ENCODE results near the gene TRIM4. TPM values are rescaled to one million over a fixed set of nuclear protein-coding genes. Genes with fewer than 3 reads are reported as not detected.

The TRIM4 gene
- total RNA-seq, 2 donors from 2014 or later: 31.9 to 41.9 TPM

DNA sequence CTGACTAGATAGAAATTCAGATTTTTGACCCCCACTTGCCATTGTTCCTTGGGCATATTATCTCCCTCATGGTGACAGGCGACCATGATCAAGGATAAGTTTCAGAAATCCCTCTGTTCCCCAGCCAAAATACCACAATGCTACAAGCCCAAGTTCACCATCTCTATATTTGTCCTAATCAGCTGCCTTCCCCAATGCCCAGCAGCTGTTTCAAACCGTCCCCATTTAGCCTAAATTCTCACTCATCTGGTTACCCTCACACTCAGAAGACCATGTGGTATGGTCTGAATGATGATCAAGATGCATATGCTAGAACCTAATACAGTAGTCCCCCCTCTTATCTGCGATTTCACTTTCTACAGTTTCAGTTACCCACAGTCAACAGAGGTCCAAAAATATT is 11.0 kb upstream of the TRIM4 start:
- Histone ChIP-seq H3K36me3 (replicated peaks in 1 of 2; ENCODE audit: insufficient read depth in 1 of 2, low read depth in 2 of 2) (no peaks in the 10 kb centered on the region), H3K27ac (no peak overlapping the region), H3K4me1 (peaks cover 4% of the 10 kb centered on the region), H3K9me3 (no peaks in the 10 kb centered on the region), H3K27me3 (no peaks in the 10 kb centered on the region), H3K4me3 (no peak overlapping the region)
- ATAC-seq (no peak), DNase-seq (no peak)
- no peak for TF ChIP-seq POLR2A (IDR thresholded peaks at IDR 0.05)
- TF ChIP-seq, protein P1, sequence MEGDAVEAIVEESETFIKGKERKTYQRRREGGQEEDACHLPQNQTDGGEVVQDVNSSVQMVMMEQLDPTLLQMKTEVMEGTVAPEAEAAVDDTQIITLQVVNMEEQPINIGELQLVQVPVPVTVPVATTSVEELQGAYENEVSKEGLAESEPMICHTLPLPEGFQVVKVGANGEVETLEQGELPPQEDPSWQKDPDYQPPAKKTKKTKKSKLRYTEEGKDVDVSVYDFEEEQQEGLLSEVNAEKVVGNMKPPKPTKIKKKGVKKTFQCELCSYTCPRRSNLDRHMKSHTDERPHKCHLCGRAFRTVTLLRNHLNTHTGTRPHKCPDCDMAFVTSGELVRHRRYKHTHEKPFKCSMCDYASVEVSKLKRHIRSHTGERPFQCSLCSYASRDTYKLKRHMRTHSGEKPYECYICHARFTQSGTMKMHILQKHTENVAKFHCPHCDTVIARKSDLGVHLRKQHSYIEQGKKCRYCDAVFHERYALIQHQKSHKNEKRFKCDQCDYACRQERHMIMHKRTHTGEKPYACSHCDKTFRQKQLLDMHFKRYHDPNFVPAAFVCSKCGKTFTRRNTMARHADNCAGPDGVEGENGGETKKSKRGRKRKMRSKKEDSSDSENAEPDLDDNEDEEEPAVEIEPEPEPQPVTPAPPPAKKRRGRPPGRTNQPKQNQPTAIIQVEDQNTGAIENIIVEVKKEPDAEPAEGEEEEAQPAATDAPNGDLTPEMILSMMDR (IDR thresholded peaks at IDR 0.05): no peak
- WGBS, 2 donors: 52 to 56% methylated on average over 3 of the region's 3 CpGs
- intact Hi-C loops (cut with DNase I): no loop called here

DNA sequence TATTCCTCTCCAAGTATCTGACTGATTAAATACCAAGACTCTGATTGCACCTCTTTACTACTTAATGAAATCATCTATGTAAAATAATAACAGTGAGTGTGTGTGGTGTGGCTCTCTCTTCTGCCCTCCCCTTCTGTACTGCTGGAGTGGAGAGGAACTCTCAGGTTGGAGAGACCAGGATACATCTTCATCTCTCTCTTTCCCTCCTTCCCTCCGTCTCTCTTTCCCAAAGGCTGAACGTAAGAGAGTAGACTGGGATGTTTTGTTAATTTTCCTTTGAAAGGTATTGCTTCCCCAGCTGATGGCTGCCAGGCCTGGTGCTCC is 10.4 kb upstream of the TRIM4 start:
- peaks cover 4% of the 10 kb centered on the region for H3K4me1 ChIP-seq
- WGBS, 2 donors: 35 to 46% methylated on average over 2 of the region's 2 CpGs
- TF ChIP-seq, protein P1 (IDR thresholded peaks at IDR 0.05): no peak
- no peaks in the 10 kb centered on the region for H3K36me3 ChIP-seq (replicated peaks in 1 of 2; ENCODE audit: insufficient read depth in 1 of 2, low read depth in 2 of 2)
- peak overlapping the region in 1 of 4 donors; percentile 10 for H3K27ac ChIP-seq
- no peaks in the 10 kb centered on the region for H3K27me3 ChIP-seq
- ATAC-seq (no peak), DNase-seq (no peak)
- H3K4me3 ChIP-seq: no peak overlapping the region
- no peaks in the 10 kb centered on the region for H3K9me3 ChIP-seq
- intact Hi-C loops (cut with DNase I): loop anchor here (10.0 kb wide), 1 partner anchor 145 kb away; no protein-coding TSS in a partner anchor

DNA sequence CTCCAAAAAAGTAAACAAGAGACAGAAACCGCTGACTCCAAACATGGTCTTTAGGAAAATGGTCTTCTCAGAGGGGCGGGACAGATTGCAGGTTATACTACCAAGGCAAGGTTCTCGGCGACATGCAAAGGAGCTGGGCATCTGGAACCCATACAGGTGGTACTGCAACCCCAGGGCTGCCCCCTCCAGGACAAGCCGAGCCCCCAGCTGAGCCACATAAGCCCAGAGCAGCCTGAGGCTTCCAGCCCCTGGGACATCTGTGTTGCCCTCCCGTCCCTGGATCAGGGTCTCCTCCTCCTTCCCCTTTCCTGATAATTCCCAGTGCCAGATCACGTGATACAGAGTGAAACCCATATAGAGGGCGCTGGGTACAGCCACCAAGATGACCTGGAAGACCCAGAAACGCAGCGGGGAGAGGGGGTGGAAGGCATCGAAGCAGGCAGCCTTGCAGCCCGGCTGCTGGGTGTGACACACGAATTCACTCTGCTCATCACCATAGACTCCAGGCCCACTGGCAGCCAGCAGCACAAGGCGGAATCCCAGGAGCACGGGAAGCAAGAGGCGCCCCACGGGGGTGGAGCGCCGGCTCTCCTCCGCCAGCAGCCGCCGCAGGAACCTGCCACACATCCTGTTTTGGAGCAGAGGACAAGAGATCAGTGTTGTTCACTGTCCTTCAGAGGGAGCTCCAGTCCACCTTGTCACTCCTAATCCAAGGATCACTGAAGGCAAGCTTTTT is 9.8 kb upstream of the TRIM4 start, which contains the start of gene GJC3:
Gene GJC3 (minus strand): TSS at position 627 of the 736 bp plus-strand sequence. CDS start 0 bp downstream, at position 627.
- DNase-seq (peak; percentile 17 to 45 (median 38)), ATAC-seq (peak; percentile 72)
- H3K27ac ChIP-seq: peak within 1 kb of the TSS in 1 of 4 donors; percentile 10

DNA sequence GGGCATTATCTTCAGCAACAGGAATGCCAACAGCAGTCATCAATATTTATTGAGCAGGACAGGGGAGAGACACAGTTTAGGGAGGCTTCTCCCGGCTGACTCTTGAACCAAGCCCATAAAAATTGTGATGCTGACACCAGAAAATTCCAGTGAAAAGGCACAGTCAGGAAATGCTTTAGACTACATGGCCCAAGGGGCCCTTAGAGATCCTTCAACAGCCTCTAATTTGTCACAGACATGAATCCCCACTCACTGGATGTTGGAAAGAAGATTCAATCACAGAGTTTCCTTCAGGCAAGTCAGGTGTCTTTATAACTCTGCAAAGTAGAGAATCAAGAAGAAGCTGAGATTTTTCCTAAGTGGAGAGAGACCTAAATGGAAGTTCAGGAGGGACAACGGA is 8.9 kb upstream of the TRIM4 start:
- no peak overlapping the region for H3K27ac ChIP-seq
- DNase-seq (no peak), ATAC-seq (no peak)
- WGBS, 2 donors: 66 to 75% methylated on average over 2 of the region's 2 CpGs
- no peaks in the 10 kb centered on the region for H3K27me3 ChIP-seq
- intact Hi-C loops (cut with DNase I): loop anchor here (10.0 kb wide), 1 partner anchor 147 kb away; no protein-coding TSS in a partner anchor
- TF ChIP-seq, protein P1 (IDR thresholded peaks at IDR 0.05): no peak
- no peak for TF ChIP-seq POLR2A (IDR thresholded peaks at IDR 0.05)
- H3K36me3 ChIP-seq (replicated peaks in 1 of 2; ENCODE audit: insufficient read depth in 1 of 2, low read depth in 2 of 2): no peaks in the 10 kb centered on the region
- H3K4me1 ChIP-seq: peaks cover 4% of the 10 kb centered on the region
- H3K4me3 ChIP-seq: no peak overlapping the region
- H3K9me3 ChIP-seq: no peaks in the 10 kb centered on the region

More for the DNA sequence above, 9.8 kb upstream of the TRIM4 start, which contains the start of gene GJC3:
- Histone ChIP-seq H3K4me1 (peaks cover 4% of the 10 kb centered on the region), H3K36me3 (replicated peaks in 1 of 2; ENCODE audit: insufficient read depth in 1 of 2, low read depth in 2 of 2) (no peaks in the 10 kb centered on the region), H3K9me3 (no peaks in the 10 kb centered on the region), H3K27me3 (no peaks in the 10 kb centered on the region), H3K4me3 (no peak within 1 kb of the TSS)
- intact Hi-C loops (cut with DNase I): loop anchor here (10.0 kb wide), 1 partner anchor 146 kb away; no protein-coding TSS in a partner anchor
- 36 to 45% methylated on average over 18 to 22 of the region's 22 CpGs for WGBS, 2 donors
- TF ChIP-seq POLR2A (IDR thresholded peaks at IDR 0.05): no peak
- TF ChIP-seq, protein P1 (IDR thresholded peaks at IDR 0.05): peak in 4 of 7 experiments; percentile 16 to 27 (median 24)

All from body of pancreas (tissue), 4 donors.